ENCODE data around the gene GXYLT2. TPM values are rescaled to one million over a fixed set of nuclear protein-coding genes. Genes with fewer than 3 reads are reported as not detected.

The GXYLT2 gene
- total RNA-seq, 2 donors from 2014 or later = 32.4 to 35.1 TPM

GRCh38 chr3:72900048-72900447, 12.2 kb downstream of the GXYLT2 start:
- Histone ChIP-seq H3K27me3 (replicated peaks; ENCODE audit: insufficient read depth) (no peaks in the 10 kb centered on the region), H3K9me3 (no peaks in the 10 kb centered on the region), H3K4me3 (no peak overlapping the region), H3K27ac (no peak overlapping the region), H3K4me1 (ENCODE audit: control insufficient read depth in 1 of 2, low read depth in 2 of 2) (peaks cover 13 to 58% of the 10 kb centered on the region in 2 donors), H3K36me3 (no peaks in the 10 kb centered on the region)
- DNase-seq (ENCODE audit: low spot score) (no peak), ATAC-seq (ENCODE audit: insufficient number of reproducible peaks, low FRiP score, low read depth) (no peak)
- no peak for TF ChIP-seq CTCF (IDR thresholded peaks at IDR 0.05)

- DNase-seq (ENCODE audit: low spot score) = no peak
- Histone ChIP-seq H3K27ac (no peak overlapping the region), H3K4me3 (no peak overlapping the region), H3K36me3 (no peaks in the 10 kb centered on the region), H3K9me3 (no peaks in the 10 kb centered on the region), H3K4me1 (ENCODE audit: control insufficient read depth in 1 of 2, low read depth in 2 of 2) (peaks cover 17 to 67% of the 10 kb centered on the region in 2 donors), H3K27me3 (replicated peaks; ENCODE audit: insufficient read depth) (no peaks in the 10 kb centered on the region)
- TF ChIP-seq CTCF (IDR thresholded peaks at IDR 0.05) = no peak
- no peak for ATAC-seq (ENCODE audit: insufficient number of reproducible peaks, low FRiP score, low read depth)
Observed at GRCh38 chr3:72901840-72902239, 14.0 kb downstream of the GXYLT2 start.

- H3K4me1 ChIP-seq (ENCODE audit: control insufficient read depth in 1 of 2, low read depth in 2 of 2) = peaks cover 23 to 71% of the 10 kb centered on the region in 2 donors
- H3K27ac ChIP-seq = peak overlapping the region in 1 of 2 donors; percentile 60
- DNase-seq (ENCODE audit: low spot score) = no peak
- no peak for ATAC-seq (ENCODE audit: insufficient number of reproducible peaks, low FRiP score, low read depth)
- H3K9me3 ChIP-seq = no peaks in the 10 kb centered on the region
- H3K4me3 ChIP-seq = no peak overlapping the region
- no peak for TF ChIP-seq CTCF (IDR thresholded peaks at IDR 0.05)
- no peaks in the 10 kb centered on the region for H3K36me3 ChIP-seq
- no peaks in the 10 kb centered on the region for H3K27me3 ChIP-seq (replicated peaks; ENCODE audit: insufficient read depth)
Observed at GRCh38 chr3:72903004-72903403, 15.2 kb downstream of the GXYLT2 start.

GRCh38 chr3:72904163-72904562, 16.3 kb downstream of the GXYLT2 start:
- no peak for TF ChIP-seq CTCF (IDR thresholded peaks at IDR 0.05)
- DNase-seq (ENCODE audit: low spot score) (no peak), ATAC-seq (ENCODE audit: insufficient number of reproducible peaks, low FRiP score, low read depth) (no peak)
- H3K27me3 ChIP-seq (replicated peaks; ENCODE audit: insufficient read depth) = no peaks in the 10 kb centered on the region
- H3K4me1 ChIP-seq (ENCODE audit: control insufficient read depth in 1 of 2, low read depth in 2 of 2) = peaks cover 32 to 73% of the 10 kb centered on the region in 2 donors
- no peaks in the 10 kb centered on the region for H3K9me3 ChIP-seq
- H3K27ac ChIP-seq = no peak overlapping the region
- H3K4me3 ChIP-seq = no peak overlapping the region
- no peaks in the 10 kb centered on the region for H3K36me3 ChIP-seq

- Histone ChIP-seq H3K9me3 (no peaks in the 10 kb centered on the region), H3K27me3 (replicated peaks; ENCODE audit: insufficient read depth) (no peaks in the 10 kb centered on the region), H3K4me1 (ENCODE audit: control insufficient read depth in 1 of 2, low read depth in 2 of 2) (peaks cover 36 to 82% of the 10 kb centered on the region in 2 donors), H3K36me3 (no peaks in the 10 kb centered on the region), H3K4me3 (no peak overlapping the region), H3K27ac (peak overlapping the region; percentile 16 to 78)
- ATAC-seq (ENCODE audit: insufficient number of reproducible peaks, low FRiP score, low read depth) (no peak), DNase-seq (ENCODE audit: low spot score) (no peak)
- no peak for TF ChIP-seq CTCF (IDR thresholded peaks at IDR 0.05)
Observed at GRCh38 chr3:72906154-72906553, 18.3 kb downstream of the GXYLT2 start.
